Left ventricle myocardium superior (tissue), 1 donor: ENCODE results near the gene SEMA3G. TPM values are rescaled to one million over a fixed set of nuclear protein-coding genes. Genes with fewer than 3 reads are reported as not detected.

Experiments used
- ATAC-seq: fragments of 200-7000 bp; cut with Tn5 transposase; one replicate; pipeline ENCODE4 v1.9.1; 2020; ENCODE audit warnings: mild to moderate bottlenecking, moderate library complexity
- DNase-seq: peaks from one replicate; pipeline ENCODE4 v3.0.0-alpha.2; 2020
- intact Hi-C: fragments of 100-400 bp; cut with micrococcal nuclease; formaldehyde crosslinking; loops from one replicate; pipeline ENCODE4 v1.11.0; 2022
- total RNA-seq: library from RNA; stranded (reverse); fragmentation: NEBNext Ultra II Directional; extraction: Animal tissue kit (Norgen Biotek cat#: 25700); gene quantifications from one replicate; pipeline ENCODE4 v1.2.1, GENCODE V29; 2021
- donor health status: DM: no; HTN: yes; CAD: no; lungs with severe emphysema.

The SEMA3G gene
- total RNA-seq, 1 donor from 2014 or later: 9.1 TPM

DNA sequence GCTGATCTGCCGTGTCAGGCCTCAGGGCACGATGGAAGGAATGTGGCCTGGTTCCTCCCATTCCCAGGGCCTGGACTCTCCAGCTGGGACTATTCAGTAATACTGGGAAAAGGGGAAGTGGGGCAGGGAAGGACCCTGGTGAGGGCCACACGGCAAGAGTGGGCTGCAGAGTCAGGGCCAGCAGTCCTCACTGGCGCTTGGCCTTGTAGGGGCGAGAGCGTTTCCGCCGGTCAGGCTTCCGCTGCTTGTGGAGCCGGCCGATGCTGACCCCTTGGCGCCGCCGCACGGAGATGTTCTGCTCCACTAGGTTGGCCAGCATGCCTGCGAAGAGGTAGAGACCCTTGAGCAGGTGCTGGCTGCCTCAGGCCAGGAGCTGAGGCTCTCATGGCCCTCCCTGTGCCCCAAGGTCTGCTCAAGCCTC, 42.8 kb downstream of the SEMA3G start:
- intact Hi-C loops: no loop called here
- peak; percentile 23 for DNase-seq
- no peak for ATAC-seq

DNA sequence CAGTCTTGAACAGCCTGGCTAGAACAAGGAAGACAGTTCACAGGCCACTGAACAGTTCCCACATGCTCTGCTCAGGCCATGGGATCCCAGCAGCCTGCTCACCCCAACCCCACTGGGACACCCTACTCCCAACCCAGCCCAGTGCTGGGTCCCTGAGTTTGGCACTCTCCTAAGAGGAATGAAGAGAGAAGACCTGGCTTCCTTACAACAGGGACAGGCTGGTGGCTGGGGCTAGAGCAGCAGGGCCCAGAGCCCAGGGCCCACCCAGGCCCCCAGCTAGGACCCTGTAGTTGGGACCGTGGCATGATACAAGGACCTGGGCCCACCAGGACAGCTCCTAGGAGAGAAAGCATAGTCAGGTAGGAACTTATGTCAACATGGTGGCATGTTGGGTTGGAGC, 43.4 kb downstream of the SEMA3G start:
- no peak for ATAC-seq
- intact Hi-C loops: no loop called here
- peak; percentile 10 for DNase-seq

DNA sequence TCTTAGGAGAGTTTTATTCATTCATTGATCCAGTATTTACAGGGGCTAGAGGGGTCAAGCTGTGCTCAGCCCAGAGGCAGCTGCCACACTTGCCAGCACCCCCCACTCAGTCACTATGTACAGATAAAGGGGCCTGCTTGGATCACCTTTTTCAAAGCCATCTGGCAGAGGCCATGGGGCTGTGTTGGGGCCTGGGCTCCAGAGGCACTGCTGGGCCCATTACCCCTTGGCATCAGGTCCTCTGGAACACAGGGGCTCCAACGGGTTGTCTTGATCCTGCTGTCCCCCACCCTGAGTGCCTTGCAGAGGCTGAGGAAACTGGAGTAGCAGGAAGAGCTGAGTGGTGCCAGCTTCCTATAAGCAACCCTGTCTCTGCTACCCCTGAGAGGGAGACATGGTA, 43.9 kb downstream of the SEMA3G start:
- intact Hi-C loops: no loop called here
- DNase-seq: peak; percentile 7
- no peak for ATAC-seq

DNA sequence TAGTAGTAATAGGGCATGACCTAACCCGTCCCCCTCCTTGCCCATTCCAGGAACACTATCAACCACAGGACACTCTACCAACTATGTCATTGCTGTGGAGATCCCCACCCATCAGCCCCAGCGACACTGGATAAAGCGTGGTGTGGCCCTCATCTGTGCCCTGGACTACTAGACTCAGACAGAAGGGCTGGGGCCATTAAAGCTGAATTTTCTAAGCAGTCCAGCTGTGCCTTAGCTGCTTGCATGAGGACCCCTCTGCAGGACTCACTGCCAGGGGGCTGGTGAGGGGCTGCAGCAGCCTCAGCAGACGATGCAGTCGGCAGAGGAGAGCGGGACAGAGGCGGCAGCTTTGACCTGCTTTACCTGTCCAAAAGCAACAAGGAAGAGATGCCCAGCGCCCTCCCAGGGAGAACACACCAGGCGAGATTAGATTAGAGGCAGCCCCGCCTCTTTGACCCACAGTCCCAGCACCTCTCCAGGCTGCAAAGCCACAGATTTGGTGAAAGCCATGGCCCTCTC, 44.6 kb downstream of the SEMA3G start:
- DNase-seq (peak; percentile 32), ATAC-seq (peak; percentile 62)

DNA sequence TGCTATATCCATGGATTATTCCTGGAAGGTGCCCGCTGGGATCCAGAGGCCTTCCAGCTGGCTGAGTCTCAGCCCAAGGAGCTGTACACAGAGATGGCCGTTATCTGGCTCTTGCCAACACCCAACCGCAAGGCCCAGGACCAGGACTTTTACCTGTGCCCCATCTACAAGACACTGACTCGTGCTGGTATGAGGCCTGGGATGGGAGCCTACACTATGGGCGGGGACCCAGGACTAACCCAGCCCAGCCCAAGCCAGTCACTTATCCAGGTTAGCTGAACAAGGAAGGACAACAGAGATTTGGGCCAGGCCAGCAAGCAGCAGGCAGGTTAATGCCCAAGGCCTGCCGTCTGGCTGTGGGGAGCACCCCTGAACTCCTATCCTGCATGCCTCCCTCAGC, 45.3 kb downstream of the SEMA3G start:
- ATAC-seq (peak; percentile 5), DNase-seq (peak; percentile 19)
- intact Hi-C loops: no loop called here

More for the DNA sequence above, 44.6 kb downstream of the SEMA3G start:
- intact Hi-C loops: no loop called here

DNA sequence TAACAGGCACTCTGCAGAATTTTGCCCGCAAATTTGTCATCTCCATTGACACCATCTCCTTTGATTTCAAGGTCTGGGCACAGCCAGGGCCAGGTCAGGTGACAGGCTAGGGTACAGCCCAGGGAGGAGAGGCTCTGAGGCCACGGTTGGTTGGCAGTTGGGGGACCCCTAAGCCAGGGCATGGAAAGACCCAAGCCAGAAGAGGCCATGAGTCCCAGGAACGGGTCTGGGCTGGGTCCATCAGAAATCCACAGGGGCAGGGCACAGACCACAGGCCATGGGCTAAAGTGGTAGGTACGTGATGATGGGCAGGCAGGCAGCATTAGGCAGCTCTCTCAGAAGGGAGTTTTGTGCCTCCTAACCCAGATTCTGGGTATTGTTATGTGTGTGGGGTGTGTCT, 45.8 kb downstream of the SEMA3G start:
- DNase-seq (peak; percentile 20), ATAC-seq (no peak)
- intact Hi-C loops: no loop called here

DNA sequence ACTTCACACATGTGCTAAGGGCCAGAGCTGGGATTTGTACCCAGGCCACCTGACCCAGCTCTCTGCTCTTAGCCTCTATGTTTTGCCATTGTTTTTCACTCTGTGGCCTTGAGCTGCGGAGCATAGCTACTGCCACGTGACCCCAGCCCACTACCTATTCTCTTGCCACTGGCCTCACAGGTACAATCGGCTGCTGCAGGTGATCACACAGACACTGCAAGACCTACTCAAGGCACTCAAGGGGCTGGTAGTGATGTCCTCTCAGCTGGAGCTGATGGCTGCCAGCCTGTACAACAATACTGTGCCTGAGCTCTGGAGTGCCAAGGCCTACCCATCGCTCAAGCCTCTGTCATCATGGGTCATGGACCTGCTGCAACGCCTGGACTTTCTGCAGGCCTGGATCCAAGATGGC, 46.2 kb downstream of the SEMA3G start:
- intact Hi-C loops: no loop called here
- DNase-seq: peak; percentile 19
- ATAC-seq: no peak

DNA sequence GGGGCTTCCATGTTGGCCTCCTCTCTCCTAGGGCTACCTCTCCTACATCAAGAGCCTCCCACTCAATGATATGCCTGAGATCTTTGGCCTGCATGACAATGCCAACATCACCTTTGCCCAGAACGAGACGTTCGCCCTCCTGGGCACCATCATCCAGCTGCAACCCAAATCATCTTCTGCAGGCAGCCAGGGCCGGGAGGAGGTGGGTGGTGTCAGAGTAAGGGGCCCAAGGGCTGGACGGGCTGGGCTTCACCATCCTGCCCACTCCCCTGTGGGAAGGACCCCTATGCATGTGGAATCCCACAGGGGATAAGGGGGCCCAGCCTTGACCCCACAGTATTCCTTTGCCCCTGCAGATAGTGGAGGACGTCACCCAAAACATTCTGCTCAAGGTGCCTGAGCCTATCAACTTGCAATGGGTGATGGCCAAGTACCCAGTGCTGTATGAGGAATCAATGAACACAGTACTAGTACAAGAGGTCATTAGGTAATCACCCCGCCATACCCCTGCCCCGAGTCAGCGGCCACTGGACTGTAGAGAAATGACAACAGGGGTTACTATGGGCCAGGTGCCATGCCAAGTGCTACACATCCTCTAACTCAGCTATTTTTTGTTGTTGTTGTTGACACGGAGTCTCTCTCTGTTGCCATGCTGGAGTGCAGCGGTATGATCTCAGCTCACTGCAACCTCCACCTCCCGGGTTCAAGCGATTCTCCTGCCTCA, 47.1 kb downstream of the SEMA3G start:
- DNase-seq: peak; percentile 18
- intact Hi-C loops: no loop called here
- ATAC-seq: no peak

DNA sequence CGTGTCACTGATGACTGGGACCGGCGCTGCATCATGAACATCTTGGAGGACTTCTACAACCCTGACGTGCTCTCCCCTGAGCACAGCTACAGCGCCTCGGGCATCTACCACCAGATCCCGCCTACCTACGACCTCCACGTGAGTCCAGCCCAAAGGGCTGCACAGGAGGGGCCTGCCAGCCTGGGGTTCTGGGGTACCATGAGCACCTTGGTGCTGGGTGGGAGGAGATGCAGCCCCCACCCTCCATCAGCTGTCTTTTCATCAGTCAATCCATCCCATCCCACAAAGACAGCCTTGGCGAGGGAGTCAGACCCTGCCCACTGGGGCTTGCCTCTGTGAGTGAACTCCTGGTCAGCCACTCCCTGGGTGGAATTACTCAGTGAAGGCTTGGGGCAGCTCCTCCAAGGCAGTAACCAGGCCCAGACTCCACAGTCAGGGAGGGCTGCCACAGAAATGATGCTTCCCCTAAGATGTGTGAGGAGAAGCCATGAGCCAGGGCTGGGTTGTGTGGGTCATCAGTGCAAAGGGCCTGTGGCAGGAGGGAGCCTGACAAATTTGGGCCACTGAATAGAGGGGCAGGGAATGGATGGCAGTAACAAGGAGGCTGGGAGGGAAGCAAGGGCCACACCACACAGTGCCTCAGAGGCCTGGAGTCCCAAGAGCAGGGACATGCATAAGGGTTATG, 47.9 kb downstream of the SEMA3G start:
- no peak for ATAC-seq

DNA sequence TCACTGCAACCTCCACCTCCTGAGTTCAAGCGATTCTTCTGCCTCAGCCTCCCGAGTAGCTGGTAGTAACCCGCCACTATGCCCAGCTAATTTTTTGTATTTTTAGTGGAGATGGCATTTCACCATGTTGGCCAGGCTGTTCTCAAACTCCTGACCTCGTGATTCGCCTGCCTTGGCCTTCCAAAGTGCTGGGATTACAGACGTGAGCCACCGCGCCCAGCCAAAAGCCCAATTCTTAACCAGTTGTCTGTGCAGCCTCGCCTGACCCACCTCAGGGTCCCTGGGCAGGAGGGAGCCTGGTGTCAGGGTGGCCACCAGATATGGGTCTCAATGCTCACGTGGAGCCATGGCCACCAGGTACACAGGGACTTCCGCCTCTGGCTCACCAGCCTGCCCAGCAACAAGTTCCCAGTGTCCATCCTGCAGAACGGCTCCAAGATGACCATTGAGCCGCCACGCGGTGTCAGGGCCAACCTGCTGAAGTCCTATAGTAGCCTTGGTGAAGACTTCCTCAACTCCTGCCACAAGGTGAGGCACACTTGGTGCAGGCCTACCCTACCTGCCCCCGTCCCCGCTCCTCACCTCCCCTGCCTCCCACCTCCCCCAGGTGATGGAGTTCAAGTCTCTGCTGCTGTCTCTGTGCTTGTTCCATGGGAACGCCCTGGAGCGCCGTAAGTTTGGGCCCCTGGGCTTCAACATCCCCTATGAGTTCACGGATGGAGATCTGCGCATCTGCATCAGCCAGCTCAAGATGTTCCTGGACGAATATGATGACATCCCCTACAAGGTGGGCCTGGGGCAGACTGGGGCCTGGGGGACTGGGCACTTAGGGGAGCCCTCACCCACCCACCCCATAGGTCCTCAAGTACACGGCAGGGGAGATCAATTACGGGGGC, 48.6 kb downstream of the SEMA3G start:
- ATAC-seq (no peak), DNase-seq (peak; percentile 20)
- intact Hi-C loops: no loop called here

More for the DNA sequence above, 47.9 kb downstream of the SEMA3G start:
- intact Hi-C loops: no loop called here
- peak; percentile 13 for DNase-seq

DNA sequence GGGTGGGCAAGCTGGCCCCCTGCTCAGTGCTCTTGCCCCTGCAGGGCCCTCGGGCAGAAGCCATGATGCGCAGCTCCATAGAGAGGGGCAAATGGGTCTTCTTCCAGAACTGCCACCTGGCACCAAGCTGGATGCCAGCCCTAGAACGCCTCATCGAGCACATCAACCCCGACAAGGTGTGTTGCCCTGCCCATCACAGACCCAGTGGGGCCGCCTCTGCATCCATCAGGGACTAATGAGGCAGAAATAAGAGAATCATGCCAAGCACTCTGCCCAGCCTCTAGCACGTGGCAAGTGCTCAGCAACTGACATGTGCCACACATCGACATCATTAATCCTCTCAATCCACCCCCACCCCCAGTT, 49.4 kb downstream of the SEMA3G start:
- intact Hi-C loops: no loop called here
- ATAC-seq: no peak
- DNase-seq: peak; percentile 18

DNA sequence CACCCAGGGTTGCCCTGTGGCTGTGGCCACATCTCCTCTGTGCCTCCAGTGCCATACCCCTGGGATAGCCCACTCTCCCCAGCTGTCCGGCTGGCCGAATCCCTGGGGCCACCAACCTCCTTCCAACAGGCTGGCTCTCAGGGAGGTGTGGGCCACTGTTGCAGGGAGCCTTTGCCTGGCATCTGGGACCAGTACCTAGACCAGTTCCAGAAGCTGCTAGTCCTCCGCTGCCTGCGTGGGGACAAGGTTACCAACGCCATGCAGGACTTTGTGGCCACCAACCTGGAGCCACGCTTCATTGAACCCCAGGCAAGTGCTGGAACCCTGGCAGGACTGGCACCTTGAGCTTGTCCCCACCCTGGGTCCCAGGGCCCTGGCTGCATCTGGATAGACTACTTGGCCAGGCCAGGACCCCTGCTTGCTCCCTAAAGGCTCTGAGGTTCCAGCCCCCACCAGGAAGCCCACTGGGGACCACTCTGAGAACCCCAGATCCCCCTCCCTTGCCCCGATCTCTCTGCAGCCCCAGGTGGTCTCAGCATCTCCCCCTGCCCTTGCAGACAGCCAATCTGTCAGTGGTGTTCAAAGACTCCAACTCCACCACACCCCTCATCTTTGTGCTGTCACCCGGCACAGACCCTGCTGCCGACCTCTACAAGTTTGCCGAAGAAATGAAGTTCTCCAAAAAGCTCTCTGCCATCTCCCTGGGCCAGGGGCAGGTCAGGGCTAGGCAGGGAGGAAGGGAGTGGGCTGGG, 50.0 kb downstream of the SEMA3G start:
- intact Hi-C loops: no loop called here
- peak; percentile 25 for DNase-seq
- ATAC-seq: no peak

DNA sequence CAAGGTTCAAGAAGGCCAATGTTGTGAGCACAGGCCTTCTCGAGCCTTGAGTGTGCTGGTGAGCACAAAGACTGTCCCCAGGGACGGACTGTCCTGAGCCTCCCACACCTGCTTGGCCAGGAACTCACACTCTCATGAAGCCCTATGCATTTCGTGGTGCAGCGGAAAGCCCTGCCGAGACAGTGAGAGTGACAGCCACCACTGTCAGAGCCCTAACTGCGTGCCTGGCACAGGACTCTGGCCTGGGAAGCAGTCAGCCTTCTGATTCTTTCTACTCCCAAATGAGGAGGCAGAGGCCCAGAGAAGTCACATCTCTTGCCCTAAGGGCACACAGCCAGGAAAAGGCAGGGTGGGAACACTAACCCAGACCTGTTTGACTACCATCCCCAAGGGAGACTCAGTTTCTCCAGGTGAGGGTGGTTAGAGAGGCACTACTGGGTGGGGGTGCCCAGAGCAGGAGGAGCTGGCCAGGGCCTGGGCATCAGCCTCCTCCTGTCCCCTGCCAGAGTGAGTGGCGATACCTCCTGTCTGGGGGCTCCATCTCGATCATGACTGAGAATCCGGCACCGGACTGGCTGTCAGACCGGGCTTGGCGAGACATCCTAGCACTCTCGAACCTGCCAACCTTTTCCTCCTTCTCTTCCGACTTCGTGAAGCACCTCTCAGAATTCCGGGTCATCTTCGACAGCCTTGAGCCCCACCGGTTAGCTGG, 50.8 kb downstream of the SEMA3G start:
- intact Hi-C loops: no loop called here
- no peak for ATAC-seq
- peak; percentile 14 for DNase-seq

DNA sequence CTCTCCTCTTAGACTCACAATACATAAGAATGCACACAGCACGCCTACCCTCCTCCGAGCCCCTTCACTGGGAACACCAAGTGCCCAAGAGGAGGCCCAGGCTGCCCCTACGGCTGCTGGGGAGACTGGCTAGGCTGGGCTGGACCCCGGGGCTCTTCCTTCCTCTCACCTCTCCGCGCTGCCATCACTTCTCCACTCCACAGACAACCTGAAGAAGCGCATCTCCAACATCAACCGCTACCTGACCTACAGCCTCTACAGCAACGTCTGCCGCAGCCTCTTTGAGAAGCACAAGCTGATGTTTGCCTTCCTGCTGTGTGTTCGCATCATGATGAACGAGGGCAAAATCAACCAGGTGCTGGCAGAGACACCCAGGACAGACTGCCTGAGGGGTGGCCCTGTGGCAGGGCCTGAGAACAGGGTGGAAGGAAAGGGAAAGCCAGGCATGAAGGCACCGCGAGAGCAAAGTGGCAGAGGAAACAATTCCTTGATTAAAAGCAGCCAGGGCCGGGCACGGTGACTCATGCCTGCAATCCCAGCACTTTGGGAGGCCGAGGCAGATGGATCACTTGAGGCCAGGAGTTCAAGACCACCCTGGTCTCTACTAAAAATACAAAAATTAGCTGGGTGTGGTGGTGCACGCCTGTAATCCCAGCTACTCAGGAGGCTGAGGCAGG, 51.6 kb downstream of the SEMA3G start:
- no peak for ATAC-seq

DNA sequence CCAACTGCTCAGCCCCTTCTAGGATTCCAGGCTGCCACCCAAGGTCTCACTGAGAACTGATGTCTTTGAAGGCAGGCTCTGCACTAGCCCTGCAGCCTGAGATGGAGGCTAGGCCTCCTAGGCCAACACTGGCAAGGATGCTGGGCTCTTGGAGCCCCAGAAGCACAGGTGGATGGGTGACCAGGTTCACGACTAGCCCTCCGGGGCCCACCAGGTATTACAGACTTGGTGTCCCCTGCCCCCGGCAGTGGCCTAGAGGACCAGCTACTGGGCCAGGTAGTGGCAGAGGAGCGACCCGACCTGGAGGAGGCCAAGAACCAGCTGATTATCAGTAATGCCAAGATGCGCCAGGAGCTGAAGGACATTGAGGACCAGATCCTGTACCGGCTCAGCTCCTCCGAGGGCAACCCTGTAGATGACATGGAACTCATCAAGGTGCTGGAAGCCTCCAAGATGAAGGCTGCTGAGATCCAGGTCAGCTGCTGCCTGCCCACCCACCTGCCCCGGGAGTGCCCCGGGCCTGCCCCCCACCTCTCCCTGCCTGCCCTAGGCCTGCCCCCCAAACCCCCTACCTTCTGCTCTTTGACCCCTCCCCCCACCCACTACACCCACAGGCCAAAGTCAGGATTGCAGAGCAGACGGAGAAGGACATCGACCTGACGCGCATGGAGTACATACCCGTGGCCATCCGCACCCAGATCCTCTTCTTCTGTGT, 52.5 kb downstream of the SEMA3G start:
- DNase-seq (no peak), ATAC-seq (no peak)
- intact Hi-C loops: no loop called here

More for the DNA sequence above, 51.6 kb downstream of the SEMA3G start:
- DNase-seq: peak; percentile 10
- intact Hi-C loops: no loop called here

DNA sequence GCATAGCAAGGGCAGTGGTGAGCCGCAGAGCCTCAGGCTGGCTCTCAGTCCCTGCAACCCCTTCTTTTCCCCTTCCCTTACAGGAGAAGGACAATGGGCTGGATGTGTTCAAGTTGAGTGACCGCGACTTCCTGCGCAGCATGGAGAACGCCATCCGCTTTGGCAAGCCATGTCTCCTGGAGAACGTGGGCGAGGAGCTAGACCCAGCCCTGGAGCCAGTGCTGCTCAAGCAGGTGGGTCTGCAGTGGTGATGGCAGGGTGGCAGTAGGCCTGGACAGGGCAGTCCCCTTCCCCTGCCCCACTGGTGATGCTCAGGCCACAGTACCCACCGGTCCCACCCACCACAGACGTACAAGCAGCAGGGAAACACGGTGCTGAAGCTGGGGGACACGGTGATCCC, 53.8 kb downstream of the SEMA3G start:
- ATAC-seq (no peak), DNase-seq (no peak)
- intact Hi-C loops: no loop called here

DNA sequence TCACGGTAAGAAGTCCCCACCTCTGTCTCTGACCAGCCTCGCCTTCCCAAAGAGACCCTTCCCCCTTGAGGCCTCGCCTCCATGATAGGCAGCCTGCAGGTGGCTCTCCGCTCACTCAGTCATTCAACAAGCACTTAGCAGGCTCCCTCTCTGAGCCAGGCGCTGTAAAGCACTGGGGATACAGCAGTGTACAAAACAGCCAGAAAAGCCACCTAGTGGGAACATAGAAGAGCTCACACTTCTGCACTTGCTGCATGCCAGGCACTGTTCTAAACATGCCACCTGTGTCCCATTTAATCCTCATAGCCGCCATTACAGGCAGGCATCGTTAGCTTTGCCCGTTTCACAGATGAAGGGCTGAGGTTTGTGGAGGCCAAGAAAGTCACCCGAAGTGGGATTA, 56.0 kb downstream of the SEMA3G start:
- DNase-seq: no peak
- intact Hi-C loops: no loop called here
- ATAC-seq: no peak
